ENCODE data around the gene SENP6.

GRCh38 chr6:75693534-75693933, 91.9 kb downstream of the SENP6 start:
- TF ChIP-seq CTCF (IDR thresholded peaks at IDR 0.05; ENCODE audit: poor library complexity) = peak; percentile 14
- TF ChIP-seq EZH2 (IDR thresholded peaks at IDR 0.05; ENCODE audit: borderline replicate concordance) = no peak

Measured in hepatocyte (in vitro differentiated cells).